Type B pancreatic cell (in vitro differentiated cells): ENCODE results near the gene EPHA1. TPM values are rescaled to one million over a fixed set of nuclear protein-coding genes. Genes with fewer than 3 reads are reported as not detected.

Source experiments
- DNase-seq: peaks from one replicate; pipeline ENCODE4 v3.0.0; 2021; ENCODE audit warnings: mixed read lengths; ENCODE audit not compliant: unreplicated experiment; ENCODE audit errors: extremely low spot score
- H3K27ac Mint-ChIP-seq: 2 replicates; pipeline ENCODE4 v1.8.0; 2021; ENCODE audit warnings: mild to moderate bottlenecking, mixed read lengths
- H3K27me3 Mint-ChIP-seq: 2 replicates; pipeline ENCODE4 v1.8.0; 2021; ENCODE audit warnings: mixed read lengths
- H3K36me3 Mint-ChIP-seq: 2 replicates; pipeline ENCODE4 v1.8.0; 2021; ENCODE audit warnings: mixed read lengths
- H3K4me1 Mint-ChIP-seq: one replicate; pipeline ENCODE4 v1.8.0; 2021; ENCODE audit warnings: mixed read lengths; ENCODE audit not compliant: unreplicated experiment
- H3K4me3 Mint-ChIP-seq: 2 replicates; pipeline ENCODE4 v1.8.0; 2021; ENCODE audit warnings: mild to moderate bottlenecking, mixed read lengths
- H3K9me3 Mint-ChIP-seq: 2 replicates; pipeline ENCODE4 v1.8.0; 2021; ENCODE audit warnings: mixed read lengths
- total RNA-seq: library from RNA; stranded (reverse); gene quantifications from 2 replicates; pipeline ENCODE4 v1.2.1, GENCODE V29; 2021; ENCODE audit warnings: low replicate concordance
- TF ChIP-seq, protein P1 (sequence below): fragments of 200-600 bp; sonication (generic); conservative IDR thresholded peaks from 2 replicates; pipeline ENCODE4 v1.5.0; 2021; ENCODE audit warnings: antibody characterized with exemption, mild to moderate bottlenecking

EPHA1 gene
- total RNA-seq, 1 donor from 2014 or later, result 18.0 TPM

DNA sequence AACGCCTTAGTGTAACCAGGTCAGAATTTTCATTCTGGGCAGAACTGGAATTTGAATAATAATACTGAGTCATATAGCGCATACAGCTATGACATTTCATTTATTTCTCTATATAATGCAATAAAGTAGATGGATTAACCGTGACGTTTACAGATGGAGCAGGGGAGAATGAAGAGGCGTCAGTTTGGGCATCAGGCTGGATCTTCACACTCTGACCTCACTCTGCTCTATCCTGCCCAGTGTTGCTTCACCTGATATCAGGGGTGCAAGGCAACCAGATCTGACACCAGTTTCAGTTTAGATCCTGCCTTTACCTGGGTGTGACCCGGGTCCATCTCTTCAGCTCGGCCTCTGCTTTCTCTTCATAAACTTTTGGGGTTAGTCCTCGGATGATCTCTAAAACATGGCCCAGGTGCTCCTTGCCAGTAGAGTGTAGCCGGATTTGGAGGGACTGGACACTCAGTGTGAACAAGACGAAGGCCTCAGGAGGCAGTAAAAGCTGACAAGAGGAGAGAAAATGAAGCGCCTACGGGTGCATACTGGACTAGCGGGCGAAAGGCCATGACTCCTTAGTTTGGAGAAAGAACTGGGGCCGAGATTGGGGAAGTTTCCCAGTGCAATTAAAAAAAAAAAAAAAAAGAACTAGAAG, 28.9 kb downstream of the EPHA1 start:
- Mint-ChIP-seq H3K27me3 (no peaks in the 10 kb centered on the region), H3K4me3 (peak overlapping the region; percentile 89), H3K9me3 (no peaks in the 10 kb centered on the region), H3K4me1 (peaks cover 19% of the 10 kb centered on the region), H3K27ac (peak overlapping the region; percentile 87), H3K36me3 (no peaks in the 10 kb centered on the region)
- no peak for DNase-seq
- TF ChIP-seq, protein P1, sequence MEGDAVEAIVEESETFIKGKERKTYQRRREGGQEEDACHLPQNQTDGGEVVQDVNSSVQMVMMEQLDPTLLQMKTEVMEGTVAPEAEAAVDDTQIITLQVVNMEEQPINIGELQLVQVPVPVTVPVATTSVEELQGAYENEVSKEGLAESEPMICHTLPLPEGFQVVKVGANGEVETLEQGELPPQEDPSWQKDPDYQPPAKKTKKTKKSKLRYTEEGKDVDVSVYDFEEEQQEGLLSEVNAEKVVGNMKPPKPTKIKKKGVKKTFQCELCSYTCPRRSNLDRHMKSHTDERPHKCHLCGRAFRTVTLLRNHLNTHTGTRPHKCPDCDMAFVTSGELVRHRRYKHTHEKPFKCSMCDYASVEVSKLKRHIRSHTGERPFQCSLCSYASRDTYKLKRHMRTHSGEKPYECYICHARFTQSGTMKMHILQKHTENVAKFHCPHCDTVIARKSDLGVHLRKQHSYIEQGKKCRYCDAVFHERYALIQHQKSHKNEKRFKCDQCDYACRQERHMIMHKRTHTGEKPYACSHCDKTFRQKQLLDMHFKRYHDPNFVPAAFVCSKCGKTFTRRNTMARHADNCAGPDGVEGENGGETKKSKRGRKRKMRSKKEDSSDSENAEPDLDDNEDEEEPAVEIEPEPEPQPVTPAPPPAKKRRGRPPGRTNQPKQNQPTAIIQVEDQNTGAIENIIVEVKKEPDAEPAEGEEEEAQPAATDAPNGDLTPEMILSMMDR, result no peak

DNA sequence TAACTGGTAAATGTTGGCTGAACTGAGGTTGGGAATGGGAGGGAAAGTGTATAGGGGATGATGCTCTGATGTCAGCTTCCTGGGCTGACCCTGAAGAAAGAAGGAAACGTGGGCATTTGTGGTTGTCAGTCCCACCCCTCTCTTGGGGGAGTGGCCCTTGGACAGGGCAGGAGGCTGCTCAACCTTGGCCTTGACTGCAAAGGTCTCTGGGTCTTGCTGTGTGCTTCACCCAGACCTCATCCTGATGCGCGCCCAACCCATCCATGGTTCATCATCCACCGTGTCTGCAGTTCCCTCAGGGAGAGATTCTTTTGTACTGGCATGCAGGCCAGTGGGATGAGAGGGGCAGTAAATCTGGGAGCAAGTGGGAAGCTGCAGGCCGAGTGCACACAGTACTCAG, 32.3 kb downstream of the EPHA1 start:
- Mint-ChIP-seq H3K27me3 (peaks cover 6% of the 10 kb centered on the region), H3K27ac (no peak overlapping the region), H3K9me3 (no peaks in the 10 kb centered on the region), H3K4me1 (peaks cover 23% of the 10 kb centered on the region), H3K36me3 (no peaks in the 10 kb centered on the region), H3K4me3 (no peak overlapping the region)
- no peak for DNase-seq
- TF ChIP-seq, protein P1, result no peak

DNA sequence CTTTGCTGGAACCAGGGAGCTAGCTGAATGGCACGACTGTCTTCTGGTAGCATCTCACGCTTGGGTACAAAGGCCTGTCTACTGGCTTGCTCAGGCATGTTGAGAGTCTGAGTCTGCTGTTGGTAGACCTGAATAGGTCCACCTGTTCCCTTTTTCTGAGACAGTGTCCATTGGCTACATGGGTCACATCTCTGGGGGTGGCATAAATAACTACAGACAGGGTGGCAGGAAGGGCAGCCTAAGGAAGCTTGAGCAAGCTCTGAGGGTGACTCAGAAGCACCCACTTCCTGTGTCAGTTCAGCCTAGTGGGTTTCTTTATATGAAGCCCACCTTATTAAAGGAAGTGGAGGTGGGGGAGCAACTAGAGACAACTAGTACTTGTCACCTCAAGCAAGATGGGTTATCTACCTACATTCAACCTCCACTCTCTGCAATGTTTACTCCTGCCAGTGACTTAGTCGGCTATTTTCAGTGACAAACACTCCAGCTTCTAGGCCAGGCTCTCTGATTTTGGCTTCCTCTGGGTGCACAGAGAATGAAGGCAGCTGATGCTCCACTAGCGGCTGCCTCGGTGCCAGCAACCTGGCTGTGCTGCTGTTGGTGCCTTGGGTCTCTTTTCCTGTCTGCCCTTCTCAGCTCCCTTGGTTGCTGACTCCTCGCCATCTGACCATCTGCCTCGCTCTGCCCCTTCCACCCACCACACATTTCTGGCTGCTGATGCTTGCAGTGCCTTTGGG, 33.2 kb downstream of the EPHA1 start:
- Mint-ChIP-seq H3K4me1 (peaks cover 23% of the 10 kb centered on the region), H3K4me3 (no peak overlapping the region), H3K9me3 (no peaks in the 10 kb centered on the region), H3K36me3 (no peaks in the 10 kb centered on the region), H3K27me3 (peaks cover 6% of the 10 kb centered on the region), H3K27ac (no peak overlapping the region)
- TF ChIP-seq, protein P1, result no peak
- no peak for DNase-seq

DNA sequence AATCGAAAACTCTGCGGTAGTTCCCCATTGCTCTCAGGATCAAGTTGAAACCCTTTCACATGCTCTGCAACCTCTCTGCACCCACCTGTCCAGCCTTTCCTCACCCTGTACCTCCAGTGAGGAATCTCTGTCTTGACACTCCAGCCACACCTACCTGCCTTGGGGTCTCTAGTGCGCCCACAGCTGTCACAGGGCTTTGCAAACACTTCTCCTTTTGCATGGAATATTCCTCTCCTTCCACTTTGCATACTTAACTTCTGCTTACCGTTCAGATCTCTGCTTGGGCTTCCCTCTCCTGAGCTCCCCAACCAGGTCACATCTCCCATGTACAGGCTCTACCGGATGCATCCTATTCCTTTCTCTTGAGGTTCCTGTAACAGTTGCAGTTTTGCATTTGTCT, 34.1 kb downstream of the EPHA1 start:
- H3K4me1 Mint-ChIP-seq, result peaks cover 25% of the 10 kb centered on the region
- H3K27me3 Mint-ChIP-seq, result peaks cover 6% of the 10 kb centered on the region
- no peaks in the 10 kb centered on the region for H3K36me3 Mint-ChIP-seq
- no peak overlapping the region for H3K27ac Mint-ChIP-seq
- no peak for DNase-seq
- no peaks in the 10 kb centered on the region for H3K9me3 Mint-ChIP-seq
- H3K4me3 Mint-ChIP-seq, result no peak overlapping the region
- TF ChIP-seq, protein P1, result no peak

DNA sequence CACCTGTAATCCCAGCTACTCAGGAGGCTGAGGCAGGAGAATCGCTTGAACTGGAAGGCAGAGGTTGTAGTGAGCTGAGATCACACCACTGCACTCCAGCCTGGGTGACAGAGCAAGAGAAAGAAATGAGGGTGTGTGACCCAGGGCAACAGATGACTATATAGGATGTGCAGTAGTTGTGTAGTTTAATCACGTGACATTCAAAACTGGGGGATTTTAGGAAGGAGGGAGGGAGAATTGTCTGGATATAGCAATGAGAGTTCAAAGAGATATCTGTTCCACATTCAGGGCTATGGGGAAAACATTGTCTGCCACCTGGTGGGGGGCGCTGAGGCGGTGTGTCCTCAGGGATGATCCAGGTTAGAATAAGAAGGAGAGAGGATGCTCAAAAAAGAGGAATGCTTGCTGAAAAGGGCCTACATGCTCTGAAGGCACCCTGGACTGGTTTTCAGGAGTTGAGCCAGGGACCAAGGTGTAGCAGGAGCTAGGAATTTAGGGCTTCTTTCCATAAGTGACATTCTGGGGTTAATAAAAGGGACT, 35.3 kb downstream of the EPHA1 start:
- Mint-ChIP-seq H3K27ac (no peak overlapping the region), H3K36me3 (no peaks in the 10 kb centered on the region), H3K4me3 (no peak overlapping the region), H3K27me3 (peaks cover 12% of the 10 kb centered on the region), H3K4me1 (peaks cover 16% of the 10 kb centered on the region), H3K9me3 (no peaks in the 10 kb centered on the region)
- TF ChIP-seq, protein P1, result no peak
- no peak for DNase-seq
